ENCODE measurements around the gene ZC3H12A. TPM values are rescaled to one million over a fixed set of nuclear protein-coding genes. Genes with fewer than 3 reads are reported as not detected.

ZC3H12A gene
- polyA plus RNA-seq, 2 of the 4 experiments (the other 2 are of a cell fraction), result 16.3 to 23.1 TPM

GRCh38 chr1:37486680-37487618 is 12.6 kb downstream of the ZC3H12A start (continued):
- TF ChIP-seq RARB (CRISPR knock-in tag; IDR thresholded peaks at IDR 0.05), result no peak
- peak; percentile 69 for TF ChIP-seq CTCF (IDR thresholded peaks at IDR 0.05)
- TF ChIP-seq CEBPB (IDR thresholded peaks at IDR 0.05), result no peak
- no peak for TF ChIP-seq RCOR1 (IDR thresholded peaks at IDR 0.05; ENCODE audit: low read depth, low read length)
- no peak for TF ChIP-seq REST (IDR thresholded peaks at IDR 0.05)
- no peak for TF ChIP-seq KDM1A (IDR thresholded peaks at IDR 0.05; ENCODE audit: low read depth)
- TF ChIP-seq POLR2A (IDR thresholded peaks at IDR 0.05; ENCODE audit: low read length), result no peak
- TF ChIP-seq HES2 (IDR thresholded peaks at IDR 0.05), result no peak
- no peak for TF ChIP-seq HMGXB4 (CRISPR knock-in tag; IDR thresholded peaks at IDR 0.05; ENCODE audit: borderline replicate concordance)
- no peak for TF ChIP-seq CHD4 (IDR thresholded peaks at IDR 0.05; ENCODE audit: borderline replicate concordance)
- TF ChIP-seq NFE2L2 (conservative IDR thresholded peaks at IDR 0.05; ENCODE audit: low read length), result no peak
- TF ChIP-seq RNF2 (IDR thresholded peaks at IDR 0.05; ENCODE audit: borderline replicate concordance, low read depth), result no peak
- TF ChIP-seq ZFP36 (IDR thresholded peaks at IDR 0.05; ENCODE audit: borderline replicate concordance, partially characterized antibody), result no peak
- TF ChIP-seq ESRRA (IDR thresholded peaks at IDR 0.05; ENCODE audit: borderline replicate concordance, low read length), result no peak
- TF ChIP-seq SREBF2 (IDR thresholded peaks at IDR 0.05), result no peak
- TF ChIP-seq HDAC2 (IDR thresholded peaks at IDR 0.05), result no peak
- no peak for TF ChIP-seq FOXS1 (CRISPR knock-in tag; IDR thresholded peaks at IDR 0.05)
- peak; percentile 73 to 77 for TF ChIP-seq RAD21 (conservative IDR thresholded peaks at IDR 0.05 in 1 of 2, IDR thresholded peaks at IDR 0.05 in 1 of 2)
- TF ChIP-seq EP300 (IDR thresholded peaks at IDR 0.05), result no peak
- TF ChIP-seq CBX8 (IDR thresholded peaks at IDR 0.05), result no peak
- no peak for TF ChIP-seq EHMT2 (IDR thresholded peaks at IDR 0.05; ENCODE audit: low read depth)
- 0 out of 2 replicates have a peak, but pooled peaks have one; percentile 27 for TF ChIP-seq FOSB (CRISPR knock-in tag; IDR thresholded peaks at IDR 0.05)
